SK-N-MC (cell line): ENCODE measurements around the gene LRRC4C.

Experiments used
- DNase-seq: peaks from one replicate; pipeline ENCODE4 v3.0.0-alpha.2; 2011; ENCODE audit warnings: low read depth, low spot score
- H3K27ac ChIP-seq: fragments of 200-600 bp; sonication (generic); 2 replicates; pipeline ENCODE4 v1.5.1; 2016; ENCODE audit warnings: mixed run types
- H3K36me3 ChIP-seq: fragments of 200-600 bp; sonication (generic); 2 replicates; pipeline ENCODE4 v1.6.1; 2017; ENCODE audit warnings: antibody characterized with exemption, low read length, mixed read lengths; ENCODE audit not compliant: insufficient read depth
- H3K4me3 ChIP-seq: fragments of 200-600 bp; sonication (generic); 2 replicates; pipeline ENCODE4 v1.5.1; 2016
- H3K9ac ChIP-seq: fragments of 200-600 bp; sonication (generic); 2 replicates; pipeline ENCODE4 v1.8.0; 2017; ENCODE audit warnings: mixed run types, mixed read lengths; ENCODE audit not compliant: insufficient read length
- H3K9me3 ChIP-seq: fragments of 200-600 bp; sonication (generic); 2 replicates; pipeline ENCODE4 v1.6.1; 2017; ENCODE audit warnings: low read depth, mild to moderate bottlenecking, antibody characterized with exemption, low read length, moderate library complexity, mixed read lengths
- EZH2 ChIP-seq: fragments of 200-600 bp; sonication (generic); IDR thresholded peaks from one replicate; pipeline ENCODE4 v1.6.1; 2017; ENCODE audit warnings: antibody characterized with exemption
- FOXP2 ChIP-seq: optimal IDR thresholded peaks from 2 replicates; pipeline ENCODE3; 2011; ENCODE audit warnings: mild to moderate bottlenecking, moderate library complexity; ENCODE audit not compliant: insufficient read depth; ENCODE audit errors: extremely low read length, control extremely low read depth
- POLR2AphosphoS5 ChIP-seq: IDR thresholded peaks from 2 replicates; pipeline ENCODE4 v1.6.1; 2012; ENCODE audit warnings: mild to moderate bottlenecking, low read depth, low read length, borderline replicate concordance

LRRC4C gene

GRCh38 chr11:40294349-40294735 is 1165.1 kb downstream of the LRRC4C start:
- H3K36me3 ChIP-seq, result no peaks in the 10 kb centered on the region
- H3K9me3 ChIP-seq, result no peaks in the 10 kb centered on the region
- H3K4me3 ChIP-seq, result peak overlapping the region; percentile 80
- TF ChIP-seq POLR2AphosphoS5 (no peak), FOXP2 (no peak), EZH2 (no peak)
- H3K27ac ChIP-seq, result no peak overlapping the region
- DNase-seq, result no peak
- H3K9ac ChIP-seq, result no peak overlapping the region

GRCh38 chr11:40293655-40294348 is 1165.7 kb downstream of the LRRC4C start:
- H3K9ac ChIP-seq, result peak overlapping the region; percentile 42
- DNase-seq, result peak; percentile 86
- H3K27ac ChIP-seq, result peak overlapping the region; percentile 55; the same call in 1 of the 2 replicates
- peak; percentile 80 for TF ChIP-seq POLR2AphosphoS5
- no peak for TF ChIP-seq EZH2
- no peak for TF ChIP-seq FOXP2
- H3K36me3 ChIP-seq, result no peaks in the 10 kb centered on the region
- H3K9me3 ChIP-seq, result no peaks in the 10 kb centered on the region
- peak overlapping the region; percentile 80 for H3K4me3 ChIP-seq

GRCh38 chr11:40292721-40293508 is 1166.5 kb downstream of the LRRC4C start:
- H3K27ac ChIP-seq, result no peak overlapping the region; the same call in 1 of the 2 replicates
- H3K4me3 ChIP-seq, result peak overlapping the region; percentile 80
- H3K9me3 ChIP-seq, result no peaks in the 10 kb centered on the region
- DNase-seq, result no peak
- TF ChIP-seq FOXP2, result no peak
- TF ChIP-seq EZH2, result no peak
- no peak for TF ChIP-seq POLR2AphosphoS5
- H3K36me3 ChIP-seq, result no peaks in the 10 kb centered on the region
- H3K9ac ChIP-seq, result peak overlapping the region; percentile 54

- Histone ChIP-seq H3K9ac (peak overlapping the region; percentile 39), H3K36me3 (no peaks in the 10 kb centered on the region), H3K4me3 (peak overlapping the region; percentile 80), H3K9me3 (no peaks in the 10 kb centered on the region), H3K27ac (no peak overlapping the region; the same call in 1 of the 2 replicates)
- no peak for TF ChIP-seq POLR2AphosphoS5
- no peak for TF ChIP-seq FOXP2
- no peak for DNase-seq
Observed at GRCh38 chr11:40291741-40292140, 1167.7 kb downstream of the LRRC4C start.

GRCh38 chr11:40291329-40291728 is 1168.1 kb downstream of the LRRC4C start:
- TF ChIP-seq FOXP2 (no peak), POLR2AphosphoS5 (no peak), EZH2 (no peak)
- Histone ChIP-seq H3K9me3 (no peaks in the 10 kb centered on the region), H3K36me3 (no peaks in the 10 kb centered on the region), H3K27ac (peak overlapping the region; percentile 87; the same call in 1 of the 2 replicates), H3K9ac (peak overlapping the region; percentile 31), H3K4me3 (peak overlapping the region; percentile 80)
- DNase-seq, result no peak

GRCh38 chr11:40290171-40290631 is 1169.3 kb downstream of the LRRC4C start:
- no peaks in the 10 kb centered on the region for H3K36me3 ChIP-seq
- no peaks in the 10 kb centered on the region for H3K9me3 ChIP-seq
- peak; percentile 87 for DNase-seq
- peak overlapping the region; percentile 80 for H3K4me3 ChIP-seq
- TF ChIP-seq EZH2 (no peak), POLR2AphosphoS5 (peak; percentile 71; the same call in 1 of the 2 replicates), FOXP2 (peak; percentile 5)
- H3K27ac ChIP-seq, result peak overlapping the region; percentile 87
- H3K9ac ChIP-seq, result peak overlapping the region; percentile 31

GRCh38 chr11:40289370-40289769 is 1170.1 kb downstream of the LRRC4C start:
- H3K9ac ChIP-seq, result peak overlapping the region; percentile 47
- H3K27ac ChIP-seq, result peak overlapping the region; percentile 87
- H3K36me3 ChIP-seq, result no peaks in the 10 kb centered on the region

More at GRCh38 chr11:40289370-40289769, 1170.1 kb downstream of the LRRC4C start:
- DNase-seq, result no peak
- H3K4me3 ChIP-seq, result peak overlapping the region; percentile 80
- H3K9me3 ChIP-seq, result no peaks in the 10 kb centered on the region
- TF ChIP-seq FOXP2 (no peak), POLR2AphosphoS5 (no peak), EZH2 (no peak)
